Measurements from ENCODE around the gene RBPJ.
"Not testable (repeated sequence)": the region's sequence is repeated elsewhere in the genome, so short reads cannot be mapped to it uniquely, and the experiment has no call there.

Gene RBPJ

GRCh38 chr4:26343038-26343398, 22.2 kb downstream of the RBPJ start:
- DNase-seq, result no peak

DNA sequence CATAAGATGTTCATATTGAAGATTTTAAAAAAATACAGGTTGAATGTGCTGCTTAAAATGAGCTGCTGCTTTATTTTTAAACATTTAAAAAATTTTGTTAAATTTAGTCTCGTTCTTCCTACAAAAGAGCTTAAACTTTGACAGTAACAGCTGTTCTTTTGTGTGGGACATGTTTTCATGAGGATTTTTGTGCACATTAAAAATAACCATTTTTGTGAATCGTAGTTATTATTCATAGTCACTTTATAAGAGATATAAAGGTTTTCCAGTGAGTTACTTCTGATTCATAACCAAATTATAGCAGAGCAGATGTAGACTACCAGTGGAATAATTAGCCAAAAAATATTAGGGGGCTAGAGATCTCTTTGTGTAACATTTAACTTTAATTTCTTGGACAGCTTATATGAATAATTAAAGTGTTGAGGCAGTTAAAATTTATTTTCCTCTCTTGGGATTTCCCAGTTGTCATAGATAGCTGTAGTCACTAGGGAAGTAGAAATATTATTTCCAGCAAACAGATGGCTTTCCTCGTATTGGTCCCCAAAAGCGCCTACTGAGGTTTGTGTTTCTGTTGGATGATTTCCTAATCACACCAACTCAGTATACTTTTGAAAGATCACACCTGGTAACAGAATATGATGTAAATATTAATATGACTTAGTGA, 24.2 kb downstream of the RBPJ start:
- no peak for DNase-seq

- no peak for DNase-seq
Observed at GRCh38 chr4:26345565-26345938, 24.7 kb downstream of the RBPJ start.

DNA sequence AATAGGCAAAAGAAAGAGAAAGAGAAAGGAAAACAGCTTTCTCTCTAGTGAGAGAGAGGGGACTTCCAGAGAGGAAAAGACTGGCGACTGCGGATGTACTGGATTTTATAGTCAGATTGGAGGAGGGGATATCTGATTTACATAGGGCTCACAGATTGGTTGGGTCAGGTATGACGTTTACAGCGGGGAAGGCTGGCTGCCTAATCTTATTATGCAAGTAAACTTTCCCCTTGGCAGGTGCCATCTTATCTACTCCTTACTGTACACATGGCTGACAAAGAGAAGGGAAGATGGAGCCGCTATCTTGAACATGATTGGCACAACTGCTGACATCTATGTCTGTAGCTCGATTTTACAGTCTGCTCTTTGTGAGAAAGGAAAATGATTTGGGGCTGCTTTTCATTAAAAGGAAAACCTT, 25.4 kb downstream of the RBPJ start:
- no peak for DNase-seq

DNA sequence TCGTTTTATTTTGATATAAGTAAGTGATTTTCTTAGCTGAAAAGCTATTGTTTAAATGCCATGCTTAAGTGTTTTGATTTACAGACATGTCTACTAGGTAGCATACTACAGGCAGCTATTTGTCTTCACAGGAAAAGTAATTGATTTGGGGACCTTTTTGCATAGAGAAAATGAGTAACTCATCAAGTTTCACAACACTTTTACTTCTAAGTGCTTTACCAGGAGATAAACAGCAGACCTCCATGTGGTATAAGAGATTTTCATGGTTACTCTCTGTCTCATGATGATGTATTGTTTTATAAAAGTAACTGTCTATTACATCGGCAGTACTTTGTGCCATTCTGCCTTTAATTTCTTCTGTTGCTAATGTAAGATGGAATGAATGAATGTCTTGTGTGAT, 28.7 kb downstream of the RBPJ start:
- DNase-seq, result no peak

DNA sequence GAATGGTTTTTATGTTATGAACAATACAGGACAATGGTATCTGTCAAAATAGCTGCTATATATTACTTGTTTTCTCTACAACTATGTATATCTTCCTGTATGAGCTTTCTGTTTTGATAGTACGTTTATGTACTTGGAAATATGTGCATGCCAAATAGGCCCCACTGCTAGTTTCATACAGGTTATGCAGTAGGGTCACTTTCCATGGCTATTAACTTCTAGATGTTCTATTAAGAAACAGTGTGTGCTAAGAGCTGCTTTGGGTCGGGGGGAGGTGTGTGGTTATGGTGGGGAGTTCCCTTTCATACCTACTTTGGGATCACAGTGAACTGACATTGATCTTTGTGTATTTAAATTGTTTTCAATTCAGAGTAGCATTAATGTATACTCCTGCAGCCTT, 30.9 kb downstream of the RBPJ start:
- DNase-seq, result no peak

GRCh38 chr4:26354491-26354890, 33.7 kb downstream of the RBPJ start:
- no peak for DNase-seq

GRCh38 chr4:26355392-26356052, 34.7 kb downstream of the RBPJ start:
- DNase-seq, result no peak

DNA sequence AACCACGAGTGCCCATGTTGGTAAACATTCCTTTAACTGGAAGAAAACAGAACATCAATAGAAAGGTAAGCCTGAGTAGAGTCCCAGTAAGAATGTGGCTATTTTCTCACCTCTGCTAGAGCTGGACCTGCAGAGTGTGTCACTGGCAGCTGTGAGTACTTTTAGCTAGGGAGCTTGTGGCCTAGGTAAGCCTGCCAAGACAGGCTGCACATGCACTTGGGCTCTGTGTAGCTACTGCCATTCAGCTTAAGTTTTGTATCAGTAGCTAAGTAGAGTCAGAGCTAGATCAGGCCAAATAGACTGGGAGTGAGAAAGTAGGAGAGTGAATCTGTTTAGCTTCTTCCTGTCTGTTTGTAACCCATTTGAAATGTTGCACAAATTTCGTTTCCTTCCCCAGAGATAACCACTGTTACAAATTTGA, 35.3 kb downstream of the RBPJ start:
- no peak for DNase-seq

DNA sequence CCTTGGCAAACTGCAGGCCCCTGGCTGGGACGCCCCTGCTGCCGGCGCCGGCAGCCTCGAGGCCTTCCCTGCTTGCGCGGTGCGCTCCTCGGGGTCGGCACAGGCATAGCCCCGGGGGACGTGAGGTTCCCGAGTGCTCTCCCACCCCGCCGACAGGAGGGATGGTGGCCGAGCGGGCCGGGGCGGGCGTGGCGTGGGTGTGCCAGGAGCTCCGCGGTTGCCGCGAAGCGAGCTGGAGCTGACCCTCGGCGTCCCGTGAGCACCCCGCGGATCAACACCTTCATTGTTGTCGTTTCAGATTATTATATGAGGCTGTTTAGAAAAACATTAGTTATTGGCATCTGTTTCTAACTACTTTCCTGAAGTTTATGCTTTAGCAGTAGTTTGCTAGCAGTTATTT, 38.7 kb downstream of the RBPJ start:
- DNase-seq, result not testable (repeated sequence)

DNA sequence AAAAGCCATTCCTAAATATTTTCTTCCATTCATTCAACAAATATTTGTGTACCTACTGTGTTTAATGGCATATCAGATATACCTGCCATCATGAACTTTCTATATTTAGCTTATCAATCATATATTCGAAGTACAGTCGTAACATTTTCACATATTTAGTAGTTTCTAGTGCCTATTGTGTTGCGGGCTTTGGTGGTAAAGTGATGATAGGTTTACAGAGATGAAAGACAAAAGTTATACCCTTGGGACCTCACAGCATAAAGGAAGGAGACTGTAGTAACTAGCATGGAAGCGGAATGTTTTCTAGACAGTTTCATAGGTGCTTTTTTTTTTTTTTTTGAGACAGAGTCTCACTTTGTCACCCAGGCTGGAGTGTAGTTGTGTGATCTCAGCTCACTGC, 39.5 kb downstream of the RBPJ start:
- DNase-seq, result no peak

DNA sequence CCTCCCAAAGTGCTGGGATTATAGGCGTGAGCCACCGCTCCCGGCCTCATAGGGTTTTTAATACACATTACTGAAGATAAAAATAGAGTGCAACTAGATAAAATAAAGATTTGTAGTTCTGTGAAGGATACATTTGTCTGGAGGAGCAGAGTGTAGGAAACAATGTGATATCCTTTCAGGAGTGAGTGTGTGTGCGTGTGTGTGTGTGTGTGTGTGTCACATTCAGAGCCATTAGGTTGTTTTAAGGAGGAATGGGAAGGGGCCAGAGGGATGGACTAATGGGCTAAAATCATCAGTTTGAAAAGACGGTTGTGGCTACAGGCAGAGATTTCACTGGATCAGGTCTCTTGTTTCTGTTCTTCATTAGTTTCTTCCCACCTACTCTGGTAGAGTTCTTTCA, 40.0 kb downstream of the RBPJ start:
- DNase-seq, result no peak

DNA sequence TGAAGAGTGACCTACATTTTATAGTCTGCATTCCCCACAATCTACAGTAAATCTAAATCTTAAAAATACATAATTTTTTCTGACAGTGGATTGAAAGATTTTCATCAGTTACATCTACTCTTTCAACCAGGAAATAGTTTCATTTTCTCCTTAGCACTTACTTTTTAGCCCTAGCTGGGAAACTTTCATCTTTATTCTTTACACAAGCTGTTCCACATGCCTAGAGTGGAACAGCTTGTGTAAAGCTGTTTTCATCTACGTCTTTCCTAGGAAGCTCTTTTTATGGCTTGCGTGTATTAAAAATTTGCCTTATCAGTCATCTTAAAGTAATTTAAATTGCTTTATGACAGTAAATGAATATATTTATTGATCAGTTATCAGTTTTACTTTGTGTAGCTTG, 40.5 kb downstream of the RBPJ start:
- no peak for DNase-seq

DNA sequence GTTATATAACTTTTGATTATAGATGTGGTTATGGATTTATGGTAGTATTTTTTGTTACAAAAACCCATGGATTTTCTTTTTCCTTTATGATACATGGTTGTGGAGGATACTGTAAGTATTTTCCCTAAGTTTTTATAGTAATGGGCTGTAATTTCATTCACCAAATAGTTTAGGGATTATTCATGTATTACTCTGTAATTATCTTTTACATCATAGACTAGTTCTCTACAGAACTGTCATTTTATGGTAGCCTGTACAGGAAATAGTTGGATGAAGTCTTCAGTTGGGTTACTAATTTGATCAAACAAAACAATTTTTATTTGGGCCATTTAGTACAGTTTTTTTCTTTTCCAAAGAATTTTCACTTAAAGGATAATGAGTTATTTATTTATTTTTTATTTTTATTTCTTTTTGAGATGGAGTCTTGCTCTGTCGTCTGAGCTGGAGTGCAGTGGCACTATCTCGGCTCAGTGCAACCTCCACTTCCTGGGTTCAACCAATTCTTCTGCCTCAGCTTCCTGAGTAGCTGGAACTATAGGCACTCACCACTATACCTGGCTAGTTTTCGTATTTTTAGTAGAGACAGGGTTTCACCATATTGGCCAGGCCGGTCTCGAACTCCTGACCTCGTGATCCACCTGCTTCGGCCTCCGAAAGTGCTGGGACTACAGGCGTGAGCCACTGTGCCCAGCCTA, 42.1 kb downstream of the RBPJ start:
- DNase-seq, result no peak

- DNase-seq, result no peak
Observed at GRCh38 chr4:26365537-26366150, 44.8 kb downstream of the RBPJ start.

- no peak for DNase-seq
Observed at GRCh38 chr4:26367811-26368210, 47.0 kb downstream of the RBPJ start.

- DNase-seq, result no peak
Observed at GRCh38 chr4:26368685-26369084, 47.9 kb downstream of the RBPJ start.

GRCh38 chr4:26369132-26369531, 48.3 kb downstream of the RBPJ start:
- no peak for DNase-seq

GRCh38 chr4:26369581-26369980, 48.8 kb downstream of the RBPJ start:
- no peak for DNase-seq

- DNase-seq, result no peak
Observed at GRCh38 chr4:26372076-26372475, 51.3 kb downstream of the RBPJ start.

- DNase-seq, result no peak
Observed at GRCh38 chr4:26372525-26373172, 51.8 kb downstream of the RBPJ start.

DNA sequence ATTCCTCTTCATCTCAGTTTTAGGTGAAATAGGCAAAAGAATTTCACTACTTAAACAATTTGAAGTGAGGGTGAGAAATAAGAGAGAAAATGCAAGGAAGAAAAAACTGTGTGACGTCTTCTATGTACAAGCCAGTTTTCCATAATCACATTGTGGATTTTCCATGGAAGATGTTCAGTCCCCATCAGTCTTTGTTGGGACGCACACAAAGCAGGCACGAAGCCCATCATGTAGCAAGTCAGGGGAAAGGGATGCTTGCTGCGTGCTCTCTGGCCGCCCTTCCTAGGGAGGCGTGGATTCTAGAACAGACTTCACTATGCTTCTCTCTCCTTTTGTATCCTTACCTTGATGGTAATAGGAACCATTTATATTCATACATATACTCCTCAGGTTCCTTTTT, 54.7 kb downstream of the RBPJ start:
- DNase-seq, result no peak

All from NCI-H446 treated with DMSO at 0.1 percent for 48 hours (cell line).